Measurements from ENCODE around the gene MAP1LC3A. TPM values are rescaled to one million over a fixed set of nuclear protein-coding genes. Genes with fewer than 3 reads are reported as not detected.

MAP1LC3A gene
- total RNA-seq, 5 donors from 2014 or later (not counting 1 experiment from before 2014, with no cell fraction given), result 2.3 to 15.5 (median 2.6) TPM

DNA sequence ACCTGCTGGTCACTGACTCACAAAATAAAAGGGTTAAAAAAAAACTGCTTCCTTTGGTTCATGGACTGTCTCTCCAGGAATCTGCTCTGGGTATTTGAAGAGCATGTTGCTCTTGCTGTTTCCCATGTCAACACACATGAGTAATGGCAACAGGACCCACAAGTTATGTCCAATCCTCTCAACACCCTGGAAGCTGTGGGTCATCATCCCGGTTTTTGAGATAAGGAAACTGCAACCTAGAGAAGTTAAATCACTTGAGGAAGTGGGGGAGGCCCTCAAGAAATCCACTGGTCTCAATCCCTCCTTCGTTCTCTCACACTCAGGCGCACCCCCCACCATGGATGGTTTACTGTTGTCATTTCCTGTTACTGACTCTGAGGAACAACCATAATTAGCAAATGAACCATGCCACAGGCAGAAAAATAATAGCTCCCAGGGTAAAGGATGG, 12.4 kb downstream of the MAP1LC3A start:
- DNase-seq, result no peak
- H3K36me3 ChIP-seq (ENCODE audit: control insufficient read depth in 2 of 2, extremely low read depth in 1 of 2, insufficient read depth in 1 of 2, low read length in 1 of 2), result peaks cover 5 to 57% of the 10 kb centered on the region in 2 donors
- Mint-ChIP-seq H3K4me3 (no peak overlapping the region), H3K9me3 (no peaks in the 10 kb centered on the region), H3K4me1 (peaks cover 0 to 8% (median 2%) of the 10 kb centered on the region in 3 donors), H3K27ac (peak overlapping the region; percentile 5 to 55), H3K36me3 (peaks cover 28% of the 10 kb centered on the region), H3K27me3 (no peaks in the 10 kb centered on the region)
- POLR2A ChIA-PET, result interaction anchor here (0.5 kb wide), 2 partner anchors 240 to 444 kb away, joined by 5 to 7 read pairs; no protein-coding TSS in a partner anchor
- ATAC-seq (replicated peaks in 1 of 4), result no peak
- no CpG with 5 or more reads among the region's 3 CpGs for whole genome bisulfite sequencing (ENCODE audit: insufficient coverage)
- no peaks in the 10 kb centered on the region for H3K9me3 ChIP-seq
- H3K4me3 ChIP-seq (ENCODE audit: control insufficient read depth in 1 of 2, extremely low read depth in 1 of 2, low read length in 1 of 2), result no peak overlapping the region
- CTCF ChIA-PET, result no interaction called here
- no peak overlapping the region for H3K27ac ChIP-seq (ENCODE audit: low read length)
- H3K4me1 ChIP-seq (ENCODE audit: control insufficient read depth in 1 of 2, extremely low read depth in 1 of 2, insufficient read depth in 2 of 2, low read length in 2 of 2), result no peaks in the 10 kb centered on the region
- no peaks in the 10 kb centered on the region for H3K27me3 ChIP-seq (replicated peaks in 1 of 2; ENCODE audit: control insufficient read depth in 2 of 2, extremely low read depth in 1 of 2, insufficient read depth in 2 of 2, low read length in 1 of 2)

DNA sequence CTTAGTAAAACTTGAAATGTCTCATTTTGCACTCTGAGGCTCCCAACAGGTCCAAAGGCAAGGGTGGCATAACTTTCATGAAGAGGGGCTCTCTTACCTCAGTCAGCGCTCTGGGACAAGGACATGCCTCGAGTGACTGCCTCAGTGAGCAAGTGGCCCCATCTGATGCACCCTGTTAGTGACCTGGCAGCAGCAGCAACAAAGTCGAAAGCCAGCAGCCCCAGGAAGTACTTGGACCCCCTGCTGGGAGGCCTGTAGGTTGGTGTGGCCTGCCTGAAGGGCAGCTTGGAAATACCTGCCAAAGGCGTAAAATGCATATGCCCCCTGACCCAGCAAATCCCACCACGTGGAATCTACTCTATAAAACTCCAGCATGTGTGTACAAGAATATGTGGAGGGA, 13.2 kb downstream of the MAP1LC3A start:
- H3K9me3 Mint-ChIP-seq, result no peaks in the 10 kb centered on the region
- no peaks in the 10 kb centered on the region for H3K9me3 ChIP-seq
- peaks cover 5 to 54% of the 10 kb centered on the region in 2 donors for H3K36me3 ChIP-seq (ENCODE audit: control insufficient read depth in 2 of 2, extremely low read depth in 1 of 2, insufficient read depth in 1 of 2, low read length in 1 of 2)
- ATAC-seq (replicated peaks in 1 of 4) (no peak), DNase-seq (no peak)
- H3K27ac Mint-ChIP-seq, result no peak overlapping the region
- no peaks in the 10 kb centered on the region for H3K27me3 Mint-ChIP-seq
- WGBS (ENCODE audit: insufficient coverage), result 94% methylated on average over 3 of the region's 5 CpGs
- H3K4me1 Mint-ChIP-seq, result peaks cover 0 to 8% (median 2%) of the 10 kb centered on the region in 3 donors
- H3K4me1 ChIP-seq (ENCODE audit: control insufficient read depth in 1 of 2, extremely low read depth in 1 of 2, insufficient read depth in 2 of 2, low read length in 2 of 2), result no peaks in the 10 kb centered on the region
- H3K27ac ChIP-seq (ENCODE audit: low read length), result no peak overlapping the region
- H3K4me3 ChIP-seq (ENCODE audit: control insufficient read depth in 1 of 2, extremely low read depth in 1 of 2, low read length in 1 of 2), result no peak overlapping the region
- H3K27me3 ChIP-seq (replicated peaks in 1 of 2; ENCODE audit: control insufficient read depth in 2 of 2, extremely low read depth in 1 of 2, insufficient read depth in 2 of 2, low read length in 1 of 2), result no peaks in the 10 kb centered on the region
- POLR2A ChIA-PET, result interaction anchor here in 1 of 2 donors (0.5 kb wide), 1 partner anchor 443 kb away, joined by 7 read pairs; no protein-coding TSS in a partner anchor
- no peak overlapping the region for H3K4me3 Mint-ChIP-seq
- peaks cover 28% of the 10 kb centered on the region for H3K36me3 Mint-ChIP-seq
- CTCF ChIA-PET, result no interaction called here

DNA sequence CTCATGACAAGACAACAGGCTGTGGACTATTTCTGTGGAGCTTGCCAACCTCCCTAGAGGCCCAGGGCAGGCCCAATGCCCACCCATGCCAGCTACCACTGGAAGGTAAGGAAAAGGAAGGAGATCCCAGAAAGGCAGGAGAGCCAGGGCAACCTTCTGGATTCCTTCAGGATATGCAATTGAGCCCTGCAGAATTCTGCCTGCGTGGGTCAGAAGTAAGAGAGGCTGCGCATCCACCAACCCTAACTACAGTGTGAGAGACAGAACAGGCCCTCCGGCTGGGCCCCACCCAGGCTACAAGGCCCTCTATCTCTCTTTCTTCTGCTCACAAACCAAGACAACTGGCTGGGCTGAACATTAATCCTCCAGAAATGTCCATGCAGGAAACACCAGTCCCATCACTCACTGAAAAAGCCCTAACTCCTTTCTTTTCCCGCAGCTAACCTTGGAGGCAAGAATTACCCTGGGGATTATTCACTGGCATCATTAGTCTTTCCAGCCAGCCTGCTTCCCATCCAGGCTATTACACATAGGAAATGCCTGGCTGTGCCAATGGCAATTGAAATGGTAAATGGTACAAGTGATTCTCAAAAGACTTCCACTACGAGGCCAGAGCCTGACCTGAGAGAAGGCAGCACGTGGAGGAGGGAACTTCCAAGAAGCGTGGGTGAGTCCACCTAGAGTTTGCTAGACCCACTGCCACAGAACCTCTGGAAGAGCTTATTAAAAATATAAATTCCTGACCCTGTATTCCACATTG, 15.2 kb downstream of the MAP1LC3A start:
- no peak overlapping the region for H3K4me3 ChIP-seq (ENCODE audit: control insufficient read depth in 1 of 2, extremely low read depth in 1 of 2, low read length in 1 of 2)
- Mint-ChIP-seq H3K27ac (no peak overlapping the region), H3K4me3 (no peak overlapping the region), H3K4me1 (peaks cover 0 to 8% (median 2%) of the 10 kb centered on the region in 3 donors), H3K9me3 (no peaks in the 10 kb centered on the region), H3K36me3 (peaks cover 31% of the 10 kb centered on the region), H3K27me3 (no peaks in the 10 kb centered on the region)
- H3K36me3 ChIP-seq (ENCODE audit: control insufficient read depth in 2 of 2, extremely low read depth in 1 of 2, insufficient read depth in 1 of 2, low read length in 1 of 2), result peaks cover 5 to 39% of the 10 kb centered on the region in 2 donors
- ChIA-PET POLR2A (no interaction called here), CTCF (interaction anchor here in 1 of 2 donors (0.5 kb wide), 1 partner anchor 116 kb away, joined by 3 read pairs; no protein-coding TSS in a partner anchor)
- no peak for DNase-seq
- H3K9me3 ChIP-seq, result no peaks in the 10 kb centered on the region
- no peak overlapping the region for H3K27ac ChIP-seq (ENCODE audit: low read length)
- H3K4me1 ChIP-seq (ENCODE audit: control insufficient read depth in 1 of 2, extremely low read depth in 1 of 2, insufficient read depth in 2 of 2, low read length in 2 of 2), result no peaks in the 10 kb centered on the region
- WGBS (ENCODE audit: insufficient coverage), result 91% methylated on average over 6 of the region's 7 CpGs
- ATAC-seq (replicated peaks in 1 of 4), result no peak
- H3K27me3 ChIP-seq (replicated peaks in 1 of 2; ENCODE audit: control insufficient read depth in 2 of 2, extremely low read depth in 1 of 2, insufficient read depth in 2 of 2, low read length in 1 of 2), result no peaks in the 10 kb centered on the region

DNA sequence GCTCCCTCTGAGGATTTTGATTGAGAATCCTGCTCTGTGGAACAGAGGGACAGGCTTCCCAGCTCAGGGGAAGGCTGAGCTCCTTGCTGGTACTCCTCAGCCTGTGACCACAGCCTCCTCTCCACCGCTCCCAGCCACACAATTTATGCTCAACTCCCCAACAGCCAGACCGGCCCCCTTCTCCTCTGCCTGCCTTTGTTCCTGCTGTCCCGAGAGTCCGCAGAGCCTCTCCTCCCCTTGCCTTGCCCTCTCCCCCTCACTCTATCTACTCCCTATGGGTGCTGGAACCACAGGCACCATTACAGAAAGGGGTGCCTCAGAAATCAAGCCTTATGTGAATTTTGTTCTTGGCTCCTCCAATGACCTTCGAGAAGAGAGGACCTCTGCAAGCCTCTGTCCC, 15.9 kb downstream of the MAP1LC3A start:
- ATAC-seq (replicated peaks in 1 of 4) (no peak), DNase-seq (no peak)
- Mint-ChIP-seq H3K36me3 (peaks cover 32% of the 10 kb centered on the region), H3K4me3 (no peak overlapping the region), H3K27ac (no peak overlapping the region), H3K9me3 (no peaks in the 10 kb centered on the region), H3K27me3 (no peaks in the 10 kb centered on the region), H3K4me1 (peaks cover under 1 to 11% (median 3%) of the 10 kb centered on the region in 3 donors)
- Histone ChIP-seq H3K27ac (ENCODE audit: low read length) (no peak overlapping the region), H3K36me3 (ENCODE audit: control insufficient read depth in 2 of 2, extremely low read depth in 1 of 2, insufficient read depth in 1 of 2, low read length in 1 of 2) (peaks cover 5 to 37% of the 10 kb centered on the region in 2 donors), H3K4me3 (ENCODE audit: control insufficient read depth in 1 of 2, extremely low read depth in 1 of 2, low read length in 1 of 2) (no peak overlapping the region), H3K4me1 (ENCODE audit: control insufficient read depth in 1 of 2, extremely low read depth in 1 of 2, insufficient read depth in 2 of 2, low read length in 2 of 2) (no peaks in the 10 kb centered on the region), H3K9me3 (no peaks in the 10 kb centered on the region), H3K27me3 (replicated peaks in 1 of 2; ENCODE audit: control insufficient read depth in 2 of 2, extremely low read depth in 1 of 2, insufficient read depth in 2 of 2, low read length in 1 of 2) (no peaks in the 10 kb centered on the region)
- POLR2A ChIA-PET, result no interaction called here
- WGBS (ENCODE audit: insufficient coverage), result 100% methylated on average over 5 of the region's 5 CpGs
- CTCF ChIA-PET, result no interaction called here

DNA sequence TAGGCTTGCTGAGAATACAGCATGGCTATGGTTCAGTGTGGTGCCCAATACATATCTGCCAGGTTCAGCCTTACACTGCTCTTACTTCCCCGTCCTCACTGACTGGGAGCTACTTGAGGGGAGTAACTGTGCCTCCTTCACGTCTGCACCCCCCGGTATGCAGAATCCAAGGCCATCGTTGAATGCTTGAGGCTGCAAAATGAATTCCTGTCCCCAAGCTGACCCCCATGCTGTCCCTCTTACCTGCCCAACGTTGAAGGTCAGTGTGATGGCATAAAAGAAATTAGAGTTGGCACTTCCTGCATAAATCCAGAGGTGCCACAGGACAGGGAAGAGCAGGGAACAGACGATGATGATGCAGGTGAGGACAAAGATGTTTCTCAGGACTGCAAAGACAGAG, 16.3 kb downstream of the MAP1LC3A start:
- Histone ChIP-seq H3K27ac (ENCODE audit: low read length) (no peak overlapping the region), H3K9me3 (no peaks in the 10 kb centered on the region), H3K4me1 (ENCODE audit: control insufficient read depth in 1 of 2, extremely low read depth in 1 of 2, insufficient read depth in 2 of 2, low read length in 2 of 2) (peaks cover 0 to 2% of the 10 kb centered on the region in 2 experiments), H3K27me3 (replicated peaks in 1 of 2; ENCODE audit: control insufficient read depth in 2 of 2, extremely low read depth in 1 of 2, insufficient read depth in 2 of 2, low read length in 1 of 2) (no peaks in the 10 kb centered on the region), H3K4me3 (ENCODE audit: control insufficient read depth in 1 of 2, extremely low read depth in 1 of 2, low read length in 1 of 2) (no peak overlapping the region), H3K36me3 (ENCODE audit: control insufficient read depth in 2 of 2, extremely low read depth in 1 of 2, insufficient read depth in 1 of 2, low read length in 1 of 2) (peaks cover 5 to 37% of the 10 kb centered on the region in 2 donors)
- 95% methylated on average over 3 of the region's 6 CpGs for WGBS (ENCODE audit: insufficient coverage)
- H3K36me3 Mint-ChIP-seq, result peaks cover 32% of the 10 kb centered on the region
- peaks cover 5 to 16% (median 7%) of the 10 kb centered on the region in 3 donors for H3K4me1 Mint-ChIP-seq
- H3K27me3 Mint-ChIP-seq, result no peaks in the 10 kb centered on the region
- no peaks in the 10 kb centered on the region for H3K9me3 Mint-ChIP-seq
- CTCF ChIA-PET, result no interaction called here
- peak overlapping the region in 1 of 2 donors; percentile 34 for H3K27ac Mint-ChIP-seq
- POLR2A ChIA-PET, result no interaction called here
- ATAC-seq (replicated peaks in 1 of 4) (no peak), DNase-seq (no peak)
- H3K4me3 Mint-ChIP-seq, result no peak overlapping the region

DNA sequence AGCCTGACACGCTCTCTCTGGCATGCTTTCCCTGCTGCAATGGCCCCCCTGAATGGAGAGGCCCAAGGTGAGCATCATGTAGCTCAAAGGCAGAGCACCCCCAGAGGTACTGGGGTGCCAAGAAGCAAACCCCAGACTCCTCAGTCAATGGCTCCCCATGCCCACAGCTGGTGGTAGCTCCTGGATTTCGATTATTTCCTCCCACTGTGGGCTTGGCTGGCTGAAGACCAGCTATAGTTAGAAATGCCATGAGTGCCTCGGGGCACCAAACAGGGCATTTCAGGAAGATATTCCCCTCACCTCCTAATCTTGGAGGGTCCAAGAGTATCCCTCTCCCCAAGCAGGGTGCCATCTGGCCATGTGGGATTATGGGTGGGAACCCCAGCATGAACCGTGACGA, 16.8 kb downstream of the MAP1LC3A start:
- H3K27me3 Mint-ChIP-seq, result no peaks in the 10 kb centered on the region
- H3K36me3 Mint-ChIP-seq, result peaks cover 34% of the 10 kb centered on the region
- Histone ChIP-seq H3K27me3 (replicated peaks in 1 of 2; ENCODE audit: control insufficient read depth in 2 of 2, extremely low read depth in 1 of 2, insufficient read depth in 2 of 2, low read length in 1 of 2) (no peaks in the 10 kb centered on the region), H3K4me1 (ENCODE audit: control insufficient read depth in 1 of 2, extremely low read depth in 1 of 2, insufficient read depth in 2 of 2, low read length in 2 of 2) (peaks cover under 1 to 6% of the 10 kb centered on the region in 2 experiments), H3K4me3 (ENCODE audit: control insufficient read depth in 1 of 2, extremely low read depth in 1 of 2, low read length in 1 of 2) (no peak overlapping the region), H3K27ac (ENCODE audit: low read length) (no peak overlapping the region), H3K36me3 (ENCODE audit: control insufficient read depth in 2 of 2, extremely low read depth in 1 of 2, insufficient read depth in 1 of 2, low read length in 1 of 2) (peaks cover 5 to 37% of the 10 kb centered on the region in 2 donors), H3K9me3 (no peaks in the 10 kb centered on the region)
- ATAC-seq (replicated peaks in 1 of 4) (no peak), DNase-seq (no peak)
- no peak overlapping the region for H3K4me3 Mint-ChIP-seq
- 82% methylated on average over 2 of the region's 5 CpGs for WGBS (ENCODE audit: insufficient coverage)
- H3K9me3 Mint-ChIP-seq, result no peaks in the 10 kb centered on the region
- ChIA-PET POLR2A (no interaction called here), CTCF (no interaction called here)
- no peak overlapping the region for H3K27ac Mint-ChIP-seq
- peaks cover 9 to 20% (median 11%) of the 10 kb centered on the region in 3 donors for H3K4me1 Mint-ChIP-seq

Data from T-cell (primary cell).